Spleen (tissue), 7 donors: Measurements from ENCODE around the gene PPP2R2B.

Experiments used
- POLR2A ChIP-seq, 3 donors: fragments of 450-650 bp; IDR thresholded peaks; one replicate each; pipeline ENCODE4 v1.5.1; 2017; ENCODE audit warnings: antibody characterized with exemption in 3 of 3, mild to moderate bottlenecking in 1 of 3
- POLR2AphosphoS5 ChIP-seq, 3 donors: sonication (generic); formaldehyde crosslinking; IDR thresholded peaks; one replicate each; pipeline ENCODE4 v1.5.1; 2017; ENCODE audit warnings: antibody characterized with exemption in 3 of 3
- TF ChIP-seq, protein P1 (sequence below), 11 experiments: fragments of 200-600 bp in 7 of 11; fragments of 450-650 bp in 4 of 11; sonication (generic) in 4 of 11; IDR thresholded peaks in 8 of 11; conservative IDR thresholded peaks in 3 of 11; 1 replicate in 7 of 11; 2 replicates in 4 of 11; pipeline versions ENCODE4 v1.4.0 to v1.8.0; 2016 to 2021; ENCODE audit warnings: antibody characterized with exemption in 11 of 11, inconsistent platforms in 4 of 11, mild to moderate bottlenecking in 1 of 11
- donor health status: DM: no; HTN: no; CAD: no; lungs with moderate emphysema.
- donor health status: DM: no; HTN: no; CAD: no.
- donor health status: DM: no; HTN: no; CAD: no.

DNA sequence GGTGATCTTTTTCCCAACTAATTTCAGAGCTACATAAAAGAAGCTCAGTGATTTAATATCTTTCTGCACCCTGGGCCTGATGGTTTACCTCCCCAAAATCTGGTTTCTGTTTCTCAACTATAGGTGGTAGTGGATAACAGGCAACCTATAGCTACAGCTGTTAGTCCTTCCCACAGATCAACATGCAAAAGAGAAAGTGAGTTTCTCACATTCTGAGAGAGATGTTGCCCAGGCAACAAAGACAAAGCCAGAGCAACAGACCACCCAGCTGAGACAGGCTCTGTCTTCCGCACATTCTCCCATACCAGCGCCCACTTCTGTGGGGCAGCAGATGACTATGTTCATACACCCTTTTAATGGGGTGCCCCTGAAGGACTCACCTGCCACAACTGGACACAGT is 40.7 kb upstream of the PPP2R2B start:
- TF ChIP-seq POLR2A (IDR thresholded peaks at IDR 0.05) (no peak), POLR2AphosphoS5 (IDR thresholded peaks at IDR 0.05) (no peak)
- TF ChIP-seq, protein P1, sequence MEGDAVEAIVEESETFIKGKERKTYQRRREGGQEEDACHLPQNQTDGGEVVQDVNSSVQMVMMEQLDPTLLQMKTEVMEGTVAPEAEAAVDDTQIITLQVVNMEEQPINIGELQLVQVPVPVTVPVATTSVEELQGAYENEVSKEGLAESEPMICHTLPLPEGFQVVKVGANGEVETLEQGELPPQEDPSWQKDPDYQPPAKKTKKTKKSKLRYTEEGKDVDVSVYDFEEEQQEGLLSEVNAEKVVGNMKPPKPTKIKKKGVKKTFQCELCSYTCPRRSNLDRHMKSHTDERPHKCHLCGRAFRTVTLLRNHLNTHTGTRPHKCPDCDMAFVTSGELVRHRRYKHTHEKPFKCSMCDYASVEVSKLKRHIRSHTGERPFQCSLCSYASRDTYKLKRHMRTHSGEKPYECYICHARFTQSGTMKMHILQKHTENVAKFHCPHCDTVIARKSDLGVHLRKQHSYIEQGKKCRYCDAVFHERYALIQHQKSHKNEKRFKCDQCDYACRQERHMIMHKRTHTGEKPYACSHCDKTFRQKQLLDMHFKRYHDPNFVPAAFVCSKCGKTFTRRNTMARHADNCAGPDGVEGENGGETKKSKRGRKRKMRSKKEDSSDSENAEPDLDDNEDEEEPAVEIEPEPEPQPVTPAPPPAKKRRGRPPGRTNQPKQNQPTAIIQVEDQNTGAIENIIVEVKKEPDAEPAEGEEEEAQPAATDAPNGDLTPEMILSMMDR (IDR thresholded peaks at IDR 0.05 in 8 of 11, conservative IDR thresholded peaks at IDR 0.05 in 3 of 11): no peak
